ENCODE data around the gene AQP5.

GRCh38 chr12:49979791-49980190, 18.1 kb downstream of the AQP5 start:
- TF ChIP-seq POLR2A (IDR thresholded peaks at IDR 0.05; ENCODE audit: low read length) (no peak), GATA1 (IDR thresholded peaks at IDR 0.05; ENCODE audit: low read depth, low read length) (no peak)
